Activated CD4-positive, alpha-beta T cell treated with anti-CD3 and anti-CD28 coated beads for 24 hours (primary cell): ENCODE results near the gene PRSS27.

ENCODE experiments used
- DNase-seq, 2 donors: peaks; one replicate each; pipeline ENCODE4 v3.0.0-alpha.2; 2020; ENCODE audit warnings: low read depth in 2 of 2

Gene PRSS27

DNA sequence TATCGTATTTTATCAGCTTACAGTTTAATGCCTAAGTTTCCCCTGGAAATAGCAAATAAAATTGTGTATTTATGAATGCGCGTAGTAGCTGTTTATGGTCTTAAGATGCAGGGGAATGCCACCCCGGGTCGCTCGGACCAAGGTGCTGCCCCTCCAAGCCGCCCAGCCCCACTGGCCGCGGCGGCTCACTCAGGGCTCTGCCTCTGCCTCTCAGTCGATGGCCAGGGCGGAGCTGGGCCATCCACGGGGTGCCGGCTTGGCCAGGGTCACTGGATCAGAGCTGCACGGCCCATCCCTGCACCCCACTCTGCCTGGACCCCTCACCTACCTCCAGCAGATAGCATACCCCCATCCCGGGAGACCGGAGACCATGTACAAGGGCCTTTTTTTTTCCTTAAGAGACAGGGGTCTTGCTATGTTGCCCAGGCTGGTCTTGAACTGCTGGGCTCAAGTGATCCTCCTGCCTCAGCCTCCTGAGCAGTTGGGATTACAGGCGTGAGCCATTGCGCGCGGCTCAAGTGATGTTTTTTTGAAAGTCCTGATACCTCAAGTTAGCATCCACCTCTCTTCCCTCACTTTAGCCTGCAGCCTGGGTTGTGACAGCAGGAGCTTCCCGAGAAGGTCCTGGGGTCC is 11.0 kb downstream of the PRSS27 start:
- DNase-seq: no peak

DNA sequence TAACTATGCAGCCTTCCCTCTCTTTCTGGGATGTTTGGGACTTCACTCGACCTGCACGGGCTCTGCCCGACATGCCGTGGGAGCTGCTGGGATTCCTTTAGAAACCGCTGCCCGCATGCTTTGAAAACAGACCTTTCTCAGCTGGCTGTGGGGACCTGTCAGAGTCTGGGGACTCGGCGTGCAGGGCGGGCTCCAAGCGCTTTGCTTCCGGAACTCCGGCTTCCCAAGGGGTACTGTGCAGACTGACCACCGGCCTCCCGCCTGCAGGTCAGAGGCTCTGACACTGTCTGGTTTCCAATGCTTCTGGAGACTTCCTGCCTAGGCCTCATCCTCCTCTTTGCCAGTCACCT is 11.8 kb downstream of the PRSS27 start:
- no peak for DNase-seq

DNA sequence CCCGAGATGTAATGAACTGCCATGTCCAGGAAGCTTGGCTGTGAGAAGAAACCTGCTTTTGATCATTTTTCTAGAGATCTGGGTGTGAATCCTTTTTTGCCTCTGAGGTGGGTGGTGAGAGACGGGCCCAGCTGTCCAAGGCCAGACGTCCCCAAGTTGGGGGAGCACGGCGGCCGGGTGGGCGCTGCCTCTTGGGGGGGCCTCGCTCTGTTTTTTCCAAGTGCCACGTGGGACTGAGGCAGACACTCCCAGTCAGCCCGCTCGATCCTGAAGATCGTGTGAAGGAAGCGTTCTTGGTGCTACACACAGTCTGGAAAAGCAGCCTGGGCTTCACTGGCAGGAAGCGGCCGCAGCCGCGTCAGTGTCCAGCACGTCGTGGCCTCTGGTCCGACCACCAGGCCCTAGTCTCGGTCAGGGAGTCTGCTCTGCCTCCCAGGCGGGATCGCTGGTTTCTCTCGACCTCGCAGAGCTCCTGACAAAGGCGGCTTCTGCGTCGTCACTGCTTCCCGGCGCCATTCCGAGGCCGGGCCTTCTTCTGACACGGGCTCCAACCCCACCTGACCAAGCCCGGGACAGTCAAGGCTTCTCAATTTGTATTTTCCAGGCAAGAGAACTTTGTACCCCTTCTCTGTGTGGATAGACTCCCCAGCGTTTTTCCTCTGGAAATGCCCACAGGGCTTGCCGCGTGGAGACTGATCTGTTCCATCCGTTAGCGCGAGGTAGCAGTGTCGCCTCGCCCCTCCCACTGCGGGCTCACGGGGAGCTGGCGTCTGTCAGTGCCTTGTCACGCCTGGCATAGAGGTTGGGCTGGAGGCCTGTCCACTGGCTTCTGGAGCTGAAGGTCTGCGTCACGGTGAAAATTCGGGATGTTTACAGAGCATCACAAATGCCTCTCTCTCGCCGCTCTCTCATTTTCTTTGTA is 12.4 kb downstream of the PRSS27 start:
- DNase-seq: no peak

DNA sequence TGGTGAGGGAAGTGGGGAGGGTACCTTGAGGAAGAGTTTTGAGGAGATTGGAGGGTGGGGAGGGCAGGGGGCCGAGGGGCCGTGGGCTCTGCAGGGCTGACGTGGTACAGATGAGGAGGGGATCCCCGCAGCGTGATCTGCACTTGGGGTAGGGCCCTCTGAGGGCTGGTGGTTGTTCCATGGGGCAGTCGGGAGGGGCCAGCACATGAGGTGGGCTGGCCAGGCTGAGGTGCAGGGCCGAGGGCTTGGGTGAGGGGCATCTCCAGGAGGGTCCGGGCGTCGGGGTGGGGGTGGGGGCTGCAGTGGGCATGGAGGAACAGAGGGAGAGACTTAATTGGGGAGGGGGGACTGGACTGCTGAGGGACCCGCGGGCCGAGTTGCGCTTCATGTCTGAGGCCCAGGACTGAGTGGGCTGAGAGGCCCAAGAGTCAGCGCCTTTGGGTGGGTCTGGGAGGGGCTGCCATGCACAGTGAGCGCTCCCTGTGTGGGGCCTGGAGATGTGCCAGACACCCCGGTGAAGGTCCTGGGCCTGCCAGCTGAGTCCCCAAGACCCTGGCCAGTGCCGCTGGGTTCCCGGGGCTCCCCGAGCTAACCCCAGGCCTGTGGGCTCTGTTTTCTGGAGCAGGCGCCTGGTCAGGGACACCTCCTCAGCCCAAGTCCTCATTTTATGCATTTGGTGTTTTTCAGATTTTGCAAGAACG is 13.3 kb downstream of the PRSS27 start:
- no peak for DNase-seq

DNA sequence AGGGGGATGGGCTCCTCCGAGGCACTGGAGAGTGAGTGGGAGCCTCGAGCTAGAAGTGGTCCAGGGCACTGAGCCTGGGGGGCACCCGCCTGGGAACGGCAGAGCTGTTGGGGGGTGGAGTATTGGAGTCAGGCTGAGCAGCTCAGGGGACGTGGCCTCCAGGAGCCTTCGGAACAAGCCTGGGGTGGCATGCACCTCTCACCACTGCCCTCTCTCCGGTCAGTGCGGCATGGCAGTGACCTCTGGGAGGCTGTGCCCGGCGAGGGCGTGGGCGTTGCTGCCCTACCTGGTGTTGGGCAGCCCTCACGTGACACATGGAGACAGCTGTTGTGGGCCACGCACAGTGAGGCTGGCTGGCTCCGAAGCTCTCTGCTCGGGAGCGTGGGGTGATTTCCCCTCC is 13.9 kb downstream of the PRSS27 start:
- DNase-seq: no peak

DNA sequence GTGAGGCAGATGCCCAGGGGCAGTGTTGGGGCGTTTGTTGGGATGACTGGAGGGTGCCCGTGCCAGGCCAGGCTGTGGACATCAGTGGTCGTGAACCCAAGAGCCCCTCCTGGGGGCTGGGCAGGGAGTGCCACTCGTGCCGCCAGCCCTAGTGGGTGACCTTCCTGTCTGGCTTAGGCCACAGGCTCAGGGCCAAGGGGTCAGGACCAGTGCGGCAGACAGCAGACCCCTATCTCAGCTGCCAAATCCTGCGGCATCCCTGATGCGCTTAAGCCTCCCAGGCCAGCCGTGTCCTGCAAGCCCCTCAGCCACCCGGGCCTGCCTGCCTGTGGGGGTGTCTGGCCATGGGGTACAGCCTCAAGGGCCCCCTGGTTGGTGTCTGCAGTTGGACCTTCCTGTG is 14.7 kb downstream of the PRSS27 start:
- no peak for DNase-seq

DNA sequence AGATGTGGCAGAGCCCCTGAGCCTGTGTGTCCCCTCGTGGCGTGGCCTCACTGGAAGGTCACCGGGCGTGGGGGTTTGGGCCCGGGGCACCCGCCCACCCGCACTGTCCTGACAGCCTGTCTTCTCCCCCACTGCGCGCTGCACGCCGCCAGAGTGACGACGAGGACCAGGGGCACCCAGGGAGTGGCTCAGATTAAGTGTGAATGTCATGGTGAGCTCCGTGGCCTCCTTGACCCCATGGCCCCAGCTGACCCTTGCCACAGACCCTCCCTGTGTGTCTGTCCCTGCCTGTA is 15.1 kb downstream of the PRSS27 start:
- no peak for DNase-seq

DNA sequence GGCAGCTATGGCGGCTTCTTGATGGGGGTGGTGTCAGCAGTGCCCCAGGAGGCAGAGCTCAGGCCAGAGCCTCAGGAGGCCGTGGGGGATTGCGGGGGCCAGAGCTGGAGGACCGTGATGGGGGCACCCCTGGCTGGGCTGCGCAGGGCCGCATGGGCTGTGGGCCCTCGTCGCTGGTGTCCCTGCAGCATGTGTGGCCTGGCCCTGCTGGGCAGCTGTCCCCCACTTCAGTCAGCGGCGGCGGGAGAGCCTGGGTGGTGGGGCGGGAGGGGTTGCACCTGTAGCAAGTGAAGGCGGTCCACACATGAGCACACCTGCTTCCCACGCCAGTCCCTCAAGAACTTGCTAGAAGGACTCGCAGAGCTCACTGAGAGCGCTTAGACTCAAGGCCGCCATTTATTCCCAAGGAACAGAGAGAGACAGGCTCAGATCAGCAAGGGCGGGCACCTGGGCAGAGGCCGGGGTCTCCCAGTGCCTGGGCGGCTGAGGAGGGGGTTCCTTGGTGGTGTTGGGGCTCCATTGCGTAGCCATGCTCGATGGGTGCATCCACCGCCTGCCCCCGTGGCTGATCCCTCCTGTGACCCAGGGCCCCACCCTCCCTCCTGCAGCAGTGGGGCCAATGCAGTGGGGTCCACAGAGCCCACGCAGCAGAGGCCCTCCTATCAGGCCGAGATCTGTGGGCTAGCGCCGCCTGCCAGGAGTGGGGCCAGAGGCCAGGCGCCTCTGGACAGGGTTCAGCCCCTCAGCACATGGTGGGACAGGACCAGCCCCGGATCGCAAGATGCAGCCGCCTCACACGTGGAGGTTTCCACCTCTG is 15.7 kb downstream of the PRSS27 start:
- no peak for DNase-seq

DNA sequence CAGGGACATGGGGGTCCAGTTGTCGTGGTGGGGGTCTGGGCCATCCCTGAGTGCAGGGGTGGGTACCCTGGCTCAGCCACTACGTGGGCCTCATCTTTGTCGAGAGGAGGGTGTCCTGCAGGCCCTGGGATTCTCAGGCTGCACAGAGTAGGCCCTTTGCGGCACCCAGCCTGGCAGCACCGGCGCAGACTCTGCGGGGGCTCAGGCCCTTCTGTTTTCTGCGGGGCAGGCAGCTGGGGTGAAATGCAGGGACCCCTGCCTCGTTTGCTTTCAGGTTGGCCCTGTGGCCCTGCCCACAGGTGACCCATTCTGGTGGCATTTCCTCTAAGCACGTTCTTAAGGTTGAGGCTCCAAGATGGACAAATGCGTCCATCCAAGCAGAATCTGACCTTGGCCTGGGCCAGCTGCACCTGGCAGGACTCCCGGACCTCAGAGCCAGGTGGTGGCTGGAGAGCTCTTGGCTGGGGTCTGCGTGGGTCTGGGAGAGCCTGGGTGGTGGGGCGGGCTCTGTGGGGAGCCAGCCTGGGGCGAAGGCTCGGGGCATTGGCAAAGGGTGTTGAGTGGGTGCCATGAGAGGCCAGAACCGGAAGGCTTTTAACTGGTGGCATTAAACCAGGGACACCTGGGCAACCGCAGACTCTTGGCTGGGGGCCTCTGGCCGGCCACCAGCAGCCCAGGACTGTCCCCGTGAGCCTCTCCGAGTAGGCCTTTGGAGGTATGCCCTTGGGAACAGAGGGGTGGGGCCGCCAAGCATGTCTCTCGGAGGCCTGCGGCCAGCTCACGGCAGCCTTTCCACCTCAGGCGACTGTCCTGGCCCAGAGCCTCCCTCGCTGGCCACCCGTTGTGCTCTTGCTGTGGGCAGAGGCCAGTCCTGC is 16.9 kb downstream of the PRSS27 start:
- DNase-seq: no peak

DNA sequence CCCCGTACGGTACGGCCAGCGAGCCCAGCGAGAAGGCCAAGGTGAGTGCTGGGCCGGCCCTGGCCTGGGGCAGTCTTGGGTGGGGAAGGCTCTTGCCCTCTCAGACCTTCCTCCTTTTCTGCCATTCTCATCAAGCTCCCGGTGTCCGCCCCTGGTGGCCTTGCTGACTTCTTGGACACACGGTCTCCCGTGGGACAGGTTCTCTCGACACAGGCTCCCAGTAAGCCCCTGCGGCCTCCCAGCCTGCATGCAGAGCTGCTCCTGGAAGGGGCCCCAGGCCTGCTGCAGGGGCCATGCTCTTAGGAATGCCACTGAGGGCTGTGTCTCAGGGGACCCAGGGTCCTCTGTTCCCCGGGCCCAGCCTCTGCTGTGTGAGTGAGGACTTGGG is 17.6 kb downstream of the PRSS27 start:
- DNase-seq: no peak

DNA sequence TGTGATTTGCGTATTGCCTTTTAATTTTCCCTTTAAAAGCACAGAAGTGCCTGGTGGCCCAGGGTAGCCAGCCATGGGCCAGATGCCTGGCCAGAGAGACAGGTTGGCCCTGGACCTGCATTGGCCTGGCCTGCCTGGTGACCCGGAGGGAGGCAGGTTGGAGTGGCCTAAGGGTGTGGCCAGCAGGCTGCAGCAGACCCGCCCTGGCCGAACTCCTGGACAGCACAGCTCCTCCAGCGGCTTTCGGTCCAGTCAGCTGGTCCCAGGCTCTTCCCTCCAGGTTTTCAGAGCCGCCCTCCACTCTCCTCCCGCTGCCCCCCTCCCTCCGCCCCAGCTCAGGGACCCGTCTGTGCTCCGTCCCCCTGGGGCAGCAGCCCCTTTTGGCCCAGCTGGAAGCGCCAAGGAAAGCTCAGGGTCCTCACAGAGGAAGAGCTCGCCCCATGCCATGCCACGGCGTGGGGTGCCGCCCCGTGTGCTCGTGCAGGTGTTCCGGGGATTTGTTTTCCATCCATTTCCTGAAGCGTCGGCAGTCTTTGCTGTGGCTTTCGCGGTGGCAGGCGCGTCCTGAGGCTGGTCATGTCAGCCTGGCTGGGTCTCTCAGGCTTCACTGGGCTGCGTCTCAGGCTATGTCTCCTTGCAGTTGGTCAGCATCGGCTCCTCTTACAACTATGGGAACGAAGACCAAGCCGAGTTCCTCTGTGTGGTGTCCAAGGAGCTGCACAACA is 18.1 kb downstream of the PRSS27 start:
- DNase-seq: no peak

DNA sequence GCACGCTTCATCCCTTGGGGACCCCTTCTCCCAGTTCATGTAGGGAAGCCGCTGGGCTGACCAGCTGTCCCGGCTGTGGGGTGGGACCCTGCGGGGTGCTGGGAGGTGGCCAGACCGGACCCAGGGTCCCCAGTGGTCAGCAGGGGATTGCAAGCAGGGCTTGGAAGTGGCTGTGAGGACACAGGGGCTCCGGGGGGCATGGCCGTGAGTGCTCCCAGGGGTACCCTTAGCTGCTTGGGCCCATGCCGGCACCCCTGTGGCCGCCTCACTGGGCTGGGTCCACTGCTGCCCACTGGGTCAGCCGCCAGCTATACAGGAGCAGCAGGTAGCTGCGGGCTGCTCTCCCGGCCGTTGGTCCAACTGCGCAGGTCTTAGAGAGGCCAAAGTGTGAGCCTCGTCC is 18.8 kb downstream of the PRSS27 start:
- DNase-seq: no peak

DNA sequence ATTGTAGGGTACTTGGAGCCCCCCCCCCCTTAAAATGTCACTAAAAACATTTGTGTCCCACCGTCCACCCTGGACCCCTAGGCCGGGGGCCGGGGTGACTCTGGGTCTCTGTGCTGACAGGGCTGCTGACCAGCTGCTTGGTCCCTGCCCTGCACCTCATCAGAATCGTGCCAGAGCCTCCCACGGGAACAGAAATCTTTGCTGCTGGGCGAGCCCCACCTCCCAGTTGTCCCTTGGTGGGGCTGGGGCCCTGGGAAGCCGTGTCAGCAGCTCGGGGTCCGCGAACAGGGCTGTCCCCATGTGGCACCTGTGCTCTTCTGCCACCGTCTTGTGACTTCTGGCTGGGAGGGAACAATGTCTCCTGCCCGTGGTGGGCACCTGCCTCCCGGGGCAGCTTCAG is 19.2 kb downstream of the PRSS27 start:
- no peak for DNase-seq

DNA sequence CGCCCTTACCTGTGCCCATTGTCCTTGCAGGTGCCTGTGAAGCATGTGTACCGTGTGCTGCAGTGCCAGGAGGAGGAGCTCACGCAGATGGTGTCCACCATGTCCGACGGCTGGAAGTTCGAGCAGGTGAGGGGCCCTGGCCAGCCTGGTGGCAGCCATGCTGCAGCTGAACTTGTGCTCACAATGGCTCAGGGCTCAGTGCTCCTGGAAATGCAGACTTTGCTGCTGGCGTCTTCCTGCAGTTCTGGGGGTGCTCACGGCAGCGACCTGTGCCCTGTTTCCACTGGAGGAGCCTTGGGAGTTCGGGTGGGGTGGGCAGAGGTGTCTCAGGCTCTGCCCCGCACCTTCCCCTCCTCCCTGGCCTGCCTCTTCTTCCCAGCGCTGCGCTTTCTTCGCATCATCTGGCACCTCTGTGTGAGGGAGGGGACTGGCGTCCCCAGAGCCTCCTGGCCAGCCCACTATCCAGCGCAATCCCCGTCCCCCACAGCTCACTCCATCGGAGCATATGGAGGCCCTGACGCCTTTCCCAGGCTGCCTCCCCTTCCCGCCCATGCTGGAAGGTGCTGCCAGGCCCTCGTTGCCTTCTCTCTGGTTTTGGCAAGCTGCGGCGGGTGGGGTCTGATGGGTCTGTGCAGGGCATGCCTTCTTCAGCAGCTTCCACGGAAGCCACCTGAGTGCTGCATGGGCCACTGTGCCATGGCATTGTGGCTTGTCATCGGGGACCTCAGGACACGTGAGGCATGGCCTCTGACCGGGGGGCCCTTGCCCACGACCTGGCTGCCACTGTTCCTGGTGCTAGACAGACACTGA is 20.0 kb downstream of the PRSS27 start:
- DNase-seq: no peak

DNA sequence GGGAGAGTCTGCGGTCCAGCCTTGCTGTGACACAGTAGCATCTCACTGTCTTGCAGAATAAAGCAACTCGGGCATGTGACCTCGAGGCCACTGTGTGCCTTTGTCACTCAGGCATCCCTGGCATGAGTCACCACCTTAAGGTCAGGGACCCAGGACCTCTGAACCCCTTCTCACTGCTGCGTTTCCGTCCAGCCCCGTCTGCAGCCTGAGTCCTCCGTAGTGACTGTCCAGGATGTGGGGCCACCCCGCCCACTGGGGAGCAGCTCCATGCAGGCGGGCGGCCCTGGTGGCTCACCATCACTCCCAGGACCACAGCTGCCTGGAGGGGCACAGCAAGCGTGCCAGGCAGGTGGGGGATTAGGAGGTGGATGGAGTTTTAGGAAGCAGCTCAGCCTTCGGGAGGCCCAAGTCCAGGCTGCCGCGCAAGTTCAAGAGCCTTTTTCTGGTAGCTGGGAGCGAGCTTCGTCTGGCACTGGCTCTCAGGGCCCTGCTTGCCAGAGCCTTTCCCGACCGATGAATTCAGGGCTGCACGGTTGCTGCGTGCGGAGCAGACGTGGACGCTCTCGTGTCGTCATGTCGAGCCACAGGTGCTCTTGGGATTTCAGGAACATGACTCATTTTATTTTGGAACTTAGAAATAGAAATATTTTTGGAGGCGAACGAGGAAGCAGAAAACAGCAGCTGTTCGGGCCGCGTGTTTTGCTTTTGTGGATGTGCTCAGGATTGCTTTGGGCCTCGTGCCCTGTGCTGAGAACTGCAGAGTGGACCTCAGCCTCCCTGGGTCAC is 20.9 kb downstream of the PRSS27 start:
- no peak for DNase-seq

DNA sequence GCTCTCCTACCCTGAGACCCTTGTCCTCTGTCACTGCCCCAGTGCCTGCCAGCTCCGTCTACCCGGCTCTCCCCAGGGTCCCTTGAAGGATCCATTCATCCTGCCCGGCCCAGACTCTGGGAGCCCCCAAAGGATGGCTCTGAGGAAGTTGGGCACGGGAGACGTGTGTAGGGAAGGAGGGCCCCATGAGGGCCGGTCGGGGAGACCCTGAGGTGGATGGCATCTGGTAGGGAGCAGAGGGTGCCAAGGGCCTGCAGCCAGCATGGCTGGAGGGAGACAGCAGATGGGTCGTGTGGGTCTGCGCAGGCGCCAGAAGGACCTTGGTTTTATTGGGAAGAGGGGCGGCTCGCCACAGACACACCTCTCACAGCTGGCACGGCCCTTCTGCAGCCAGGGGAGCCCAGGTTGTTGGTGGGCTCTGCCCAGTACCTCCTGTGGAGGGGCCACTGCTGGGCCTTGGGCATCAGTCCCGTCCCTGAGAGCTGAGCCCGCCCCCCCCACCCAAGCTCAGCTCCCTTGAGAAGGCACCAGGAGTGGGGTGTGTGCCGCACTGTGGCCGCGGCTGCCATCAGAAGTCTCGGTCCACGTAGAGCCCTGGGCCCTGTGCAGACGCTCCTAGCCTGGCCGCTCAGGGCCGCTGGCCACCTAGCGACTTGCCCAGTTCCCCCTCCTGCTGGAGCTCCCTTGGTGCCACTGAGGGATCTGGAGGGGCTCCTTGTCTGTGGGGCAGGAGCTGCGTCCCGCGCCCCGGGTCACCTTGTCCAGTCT is 21.7 kb downstream of the PRSS27 start:
- no peak for DNase-seq

DNA sequence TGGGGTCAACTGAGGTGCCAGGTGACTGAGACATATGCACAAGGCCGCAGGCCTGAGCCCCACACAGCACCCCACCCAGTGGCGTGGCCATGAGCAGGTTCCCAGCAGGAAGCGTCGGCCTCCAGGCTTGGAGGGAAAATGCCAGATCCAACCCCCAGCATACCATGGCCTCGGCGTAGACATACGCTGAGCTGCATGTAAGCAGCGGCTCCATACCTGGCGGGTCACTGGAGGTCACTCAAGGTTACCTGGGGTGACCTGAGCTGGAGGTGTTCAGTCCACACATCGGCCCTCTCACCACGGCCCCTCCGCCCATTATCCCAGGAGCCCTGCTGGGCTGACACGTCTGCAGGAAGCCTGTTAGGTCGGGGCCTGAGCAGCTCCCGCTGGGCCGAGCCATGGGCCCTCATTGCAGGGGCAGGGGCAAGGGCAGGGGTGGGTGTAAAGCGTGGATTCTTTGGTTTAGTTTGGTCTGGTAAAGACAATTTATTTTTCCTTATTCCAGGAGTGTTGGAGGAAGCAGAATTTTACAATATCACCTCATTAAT is 22.5 kb downstream of the PRSS27 start:
- DNase-seq: no peak
